D341Med (cell line): ENCODE measurements around the gene ZNHIT2.
"Not testable (repeated sequence)": the region's sequence is repeated elsewhere in the genome, so short reads cannot be mapped to it uniquely, and the experiment has no call there.

ENCODE experiments used
- DNase-seq: peaks from one replicate; pipeline ENCODE4 v3.0.0; 2012; ENCODE audit warnings: low spot score

ZNHIT2 gene

GRCh38 chr11:65119670-65119995 lies 2.1 kb upstream of the ZNHIT2 start:
- DNase-seq, result no peak

- DNase-seq, result not testable (repeated sequence)
Observed at GRCh38 chr11:65118891-65119669, 1.6 kb upstream of the ZNHIT2 start.

DNA sequence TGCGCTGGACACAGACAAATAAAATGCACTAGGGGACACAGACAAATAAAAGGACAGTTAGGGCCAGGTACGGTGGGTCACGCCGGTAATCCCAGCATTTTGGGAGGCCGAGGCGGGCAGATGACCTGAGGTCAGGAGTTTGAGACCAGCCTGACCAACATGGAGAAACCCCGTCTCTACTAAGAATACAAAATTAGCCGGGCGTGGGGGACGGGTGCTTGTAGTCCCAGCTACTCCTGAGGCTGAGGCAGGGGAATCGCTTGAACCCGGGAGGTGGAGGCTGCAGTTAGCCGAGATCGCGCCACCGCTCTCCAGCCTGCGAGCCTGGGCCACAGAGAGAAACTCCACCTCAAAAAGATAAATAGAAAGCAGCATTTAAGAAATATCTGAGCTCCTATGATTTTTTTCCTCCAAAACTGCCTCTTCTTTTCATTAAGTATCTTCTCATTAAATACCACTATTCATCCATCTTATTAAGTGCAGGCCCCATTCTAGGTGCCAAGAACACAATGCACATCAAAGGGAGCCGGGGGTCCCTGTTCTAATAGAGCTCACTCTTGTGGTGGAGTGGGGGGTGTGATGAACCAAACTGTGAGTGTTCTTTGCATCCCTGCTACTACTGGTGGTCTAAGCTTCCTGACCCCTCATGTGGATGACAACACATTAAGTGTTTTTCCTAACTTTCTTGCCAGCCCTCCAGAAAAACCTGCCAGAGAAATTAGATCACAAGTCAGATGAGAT lies 766 bp upstream of the ZNHIT2 start:
- DNase-seq, result no peak

GRCh38 chr11:65116370-65117205 lies 913 bp downstream of the ZNHIT2 start:
- no peak for DNase-seq

- DNase-seq, result no peak
Observed at GRCh38 chr11:65115361-65116082, 2.0 kb downstream of the ZNHIT2 start.

DNA sequence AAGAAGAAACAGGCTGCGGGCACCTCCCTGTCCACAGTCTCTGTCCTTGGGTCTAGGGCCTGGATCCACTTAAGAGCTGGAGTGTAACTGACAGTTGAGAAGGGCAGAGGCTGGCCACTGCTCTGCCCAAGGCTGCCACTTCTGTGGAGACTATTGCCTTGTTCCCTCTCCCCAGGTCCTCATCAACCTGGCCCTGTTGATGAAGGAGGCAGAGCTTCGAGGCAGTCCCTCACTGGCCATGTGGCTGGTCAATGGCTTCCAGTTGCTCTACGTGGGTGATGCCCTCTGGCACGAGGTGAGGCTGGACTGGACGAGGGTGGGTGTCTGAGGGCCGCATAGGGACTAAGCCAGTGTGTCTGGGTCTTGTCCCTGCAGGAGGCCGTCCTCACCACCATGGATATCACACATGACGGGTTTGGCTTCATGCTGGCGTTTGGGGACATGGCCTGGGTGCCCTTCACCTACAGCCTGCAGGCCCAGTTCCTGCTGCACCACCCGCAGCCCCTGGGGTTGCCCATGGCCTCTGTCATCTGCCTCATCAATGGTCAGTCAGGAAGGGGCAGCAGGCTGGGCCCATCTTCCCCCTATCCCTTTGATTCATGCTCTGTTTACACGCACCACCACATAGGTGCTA lies 2.8 kb downstream of the ZNHIT2 start:
- DNase-seq, result no peak

DNA sequence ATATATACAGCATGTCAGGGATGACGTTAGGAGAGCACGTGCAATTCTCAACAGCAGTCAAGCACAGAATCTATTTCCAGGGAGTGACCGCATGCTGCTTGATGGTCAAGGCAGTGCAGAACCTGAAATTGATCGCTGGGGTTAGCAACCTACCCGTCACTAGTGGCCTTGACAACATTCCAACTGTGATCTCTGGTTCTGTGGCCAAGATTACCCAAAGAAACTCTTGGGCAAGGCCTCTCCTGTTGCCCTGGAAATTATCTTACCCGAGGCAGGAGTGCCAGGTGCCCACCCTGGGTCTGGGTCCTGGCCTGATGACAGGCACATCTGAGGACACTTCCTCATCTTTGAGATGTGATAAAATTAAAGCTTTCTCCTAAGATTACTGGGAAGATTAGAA lies 3.7 kb downstream of the ZNHIT2 start:
- no peak for DNase-seq

DNA sequence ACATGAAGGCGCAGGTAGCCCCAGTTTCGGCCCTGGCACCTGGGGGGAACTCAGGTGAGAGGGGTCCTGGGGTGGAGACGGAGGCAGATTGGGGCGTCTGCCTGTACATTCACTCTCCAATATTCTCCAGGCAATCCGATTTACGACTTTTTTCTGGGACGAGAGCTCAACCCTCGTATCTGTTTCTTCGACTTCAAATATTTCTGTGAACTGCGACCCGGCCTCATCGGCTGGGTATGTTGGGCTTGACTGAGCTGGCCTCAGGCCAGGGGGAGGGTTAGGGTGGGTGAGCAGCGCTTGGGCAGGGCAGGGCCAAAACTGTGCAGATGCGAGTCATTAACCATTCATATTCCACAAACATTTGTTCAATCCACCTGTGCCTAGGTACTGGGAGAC lies 4.1 kb downstream of the ZNHIT2 start:
- DNase-seq, result no peak

DNA sequence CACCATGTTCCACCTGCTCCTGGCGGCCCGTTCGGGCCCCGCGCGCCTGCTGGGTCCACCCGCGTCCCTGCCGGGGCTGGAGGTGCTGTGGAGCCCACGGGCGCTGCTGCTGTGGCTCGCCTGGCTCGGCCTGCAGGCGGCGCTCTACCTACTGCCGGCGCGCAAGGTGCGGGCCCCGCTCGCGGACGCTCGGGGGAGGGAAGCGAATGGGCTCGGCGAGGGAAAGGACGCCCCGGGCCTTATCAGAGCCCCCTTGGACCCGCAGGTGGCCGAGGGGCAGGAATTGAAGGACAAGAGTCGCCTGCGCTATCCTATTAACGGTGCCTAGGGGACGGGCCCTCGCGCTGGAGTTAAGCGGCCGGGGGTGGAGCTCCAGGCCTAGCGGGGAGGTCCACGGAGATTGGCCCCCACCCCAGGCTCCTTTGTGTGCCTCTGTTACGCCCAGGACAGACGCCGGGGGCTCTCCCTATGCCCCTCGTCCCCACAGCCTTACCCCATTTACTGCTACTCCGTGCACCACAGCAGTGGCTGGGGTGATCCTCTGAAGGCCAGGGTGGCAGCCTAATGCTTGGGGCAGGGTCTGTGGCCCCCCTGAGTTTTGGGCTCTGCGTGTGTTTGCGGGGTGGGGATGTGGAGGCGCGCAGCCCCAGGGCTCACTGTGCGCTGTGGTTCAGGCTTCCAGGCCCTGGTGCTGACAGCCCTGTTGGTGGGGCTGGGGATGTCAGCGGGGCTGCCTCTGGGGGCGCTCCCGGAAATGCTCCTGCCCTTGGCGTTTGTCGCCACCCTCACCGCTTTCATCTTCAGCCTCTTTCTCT lies 4.7 kb downstream of the ZNHIT2 start:
- DNase-seq, result peak; percentile 84

DNA sequence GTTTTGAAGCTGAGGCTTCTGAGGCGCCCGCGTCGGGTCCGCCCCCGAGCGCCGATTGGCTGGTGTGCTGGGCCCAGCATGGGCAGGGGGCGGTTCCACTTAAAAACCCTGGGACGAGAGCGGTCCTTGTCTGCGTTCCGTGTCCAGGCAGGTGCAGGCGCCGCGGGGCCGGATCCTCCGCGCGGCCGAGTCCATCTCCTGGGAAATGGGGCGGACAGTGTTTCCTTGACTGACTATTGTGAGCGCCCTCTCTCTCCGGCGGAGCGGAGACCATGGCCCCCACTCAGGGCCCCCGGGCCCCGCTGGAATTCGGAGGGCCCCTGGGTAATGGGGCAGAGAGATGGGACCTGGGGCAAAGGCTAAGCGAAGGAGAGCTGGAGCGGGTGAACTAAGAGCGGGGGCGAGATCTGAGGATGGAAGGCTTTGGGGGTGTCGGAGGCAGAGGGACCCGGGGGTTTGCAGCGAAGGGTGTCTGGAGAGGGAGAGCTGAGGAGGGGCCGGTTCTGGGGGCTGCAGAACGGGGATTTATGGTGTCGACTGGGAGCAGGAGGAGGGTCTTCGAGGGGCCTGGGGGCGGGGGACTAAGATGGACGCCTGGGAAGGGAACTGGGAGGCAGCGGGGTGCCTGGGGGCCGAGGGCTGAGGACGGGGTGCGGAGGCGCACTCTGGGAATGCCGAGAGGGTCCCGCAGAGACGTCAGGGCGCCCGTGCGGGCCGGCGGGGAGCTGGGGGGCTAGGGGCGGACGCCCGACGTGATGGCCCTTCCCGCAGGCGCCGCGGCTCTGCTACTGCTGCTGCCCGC lies 5.6 kb downstream of the ZNHIT2 start, which contains the start of gene TM7SF2:
TM7SF2 (plus strand) TSS at position 129 of the 802 bp plus-strand sequence; CDS start at position 273, 144 bp downstream.
- peak; percentile 95 for DNase-seq

DNA sequence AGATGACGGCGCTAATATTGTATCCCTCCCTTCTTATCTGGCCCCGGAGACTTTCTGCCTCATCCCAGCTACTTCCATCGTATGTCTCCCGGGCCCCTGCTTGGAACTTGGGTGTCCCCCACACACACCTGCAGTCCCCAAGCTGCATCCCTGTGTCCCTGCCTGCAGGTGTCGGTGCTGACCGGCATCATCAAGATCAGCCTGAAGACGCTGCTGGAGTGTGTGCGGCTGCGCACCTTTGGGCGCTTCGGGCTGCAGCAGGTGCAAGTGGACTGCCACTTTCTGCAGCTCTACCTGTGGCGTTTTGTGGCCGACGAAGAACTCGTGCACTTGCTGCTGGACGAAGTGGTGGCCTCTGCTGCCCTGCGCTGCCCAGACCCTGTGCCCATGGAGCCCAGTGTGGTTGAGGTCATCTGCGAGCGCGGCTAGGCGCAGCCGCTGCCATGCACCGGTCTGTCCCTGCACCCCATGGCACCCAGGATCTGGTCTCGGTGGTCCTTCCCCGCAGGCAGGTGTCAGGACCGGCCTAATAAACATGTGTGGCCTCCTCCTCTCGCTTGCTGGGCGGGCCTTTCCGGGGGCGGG lies 6.2 kb downstream of the ZNHIT2 start:
- DNase-seq, result no peak

- DNase-seq, result peak; percentile 87
Observed at GRCh38 chr11:65110354-65110861, 7.1 kb downstream of the ZNHIT2 start.

- DNase-seq, result no peak
Observed at GRCh38 chr11:65109231-65110198, 8.0 kb downstream of the ZNHIT2 start.

DNA sequence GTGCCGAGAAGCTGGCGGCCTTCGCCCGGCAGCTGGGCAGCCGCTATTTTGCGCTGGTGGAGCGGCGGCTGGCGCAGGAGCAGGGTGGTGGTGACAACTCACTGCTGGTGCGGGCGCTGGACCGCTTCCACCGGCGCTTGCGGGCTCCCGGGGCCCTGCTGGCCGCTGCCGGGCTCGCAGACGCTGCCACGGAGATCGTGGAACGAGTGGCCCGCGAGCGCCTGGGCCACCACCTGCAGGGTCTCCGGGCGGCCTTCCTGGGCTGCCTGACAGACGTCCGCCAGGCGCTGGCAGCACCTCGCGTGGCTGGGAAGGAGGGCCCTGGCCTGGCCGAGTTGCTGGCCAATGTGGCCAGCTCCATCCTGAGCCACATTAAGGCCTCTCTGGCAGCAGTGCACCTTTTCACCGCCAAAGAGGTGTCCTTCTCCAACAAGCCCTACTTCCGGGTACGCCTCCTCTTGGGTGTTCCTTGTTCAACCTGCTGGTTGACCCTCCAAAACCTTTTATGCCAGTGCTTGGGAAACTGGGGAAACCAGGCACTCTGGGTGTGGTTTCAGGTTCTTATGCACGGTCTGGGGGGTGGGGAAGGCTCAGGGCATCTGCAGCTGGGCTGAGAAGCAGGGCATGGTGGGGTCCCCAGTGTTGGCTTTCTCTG lies 8.9 kb downstream of the ZNHIT2 start:
- no peak for DNase-seq

DNA sequence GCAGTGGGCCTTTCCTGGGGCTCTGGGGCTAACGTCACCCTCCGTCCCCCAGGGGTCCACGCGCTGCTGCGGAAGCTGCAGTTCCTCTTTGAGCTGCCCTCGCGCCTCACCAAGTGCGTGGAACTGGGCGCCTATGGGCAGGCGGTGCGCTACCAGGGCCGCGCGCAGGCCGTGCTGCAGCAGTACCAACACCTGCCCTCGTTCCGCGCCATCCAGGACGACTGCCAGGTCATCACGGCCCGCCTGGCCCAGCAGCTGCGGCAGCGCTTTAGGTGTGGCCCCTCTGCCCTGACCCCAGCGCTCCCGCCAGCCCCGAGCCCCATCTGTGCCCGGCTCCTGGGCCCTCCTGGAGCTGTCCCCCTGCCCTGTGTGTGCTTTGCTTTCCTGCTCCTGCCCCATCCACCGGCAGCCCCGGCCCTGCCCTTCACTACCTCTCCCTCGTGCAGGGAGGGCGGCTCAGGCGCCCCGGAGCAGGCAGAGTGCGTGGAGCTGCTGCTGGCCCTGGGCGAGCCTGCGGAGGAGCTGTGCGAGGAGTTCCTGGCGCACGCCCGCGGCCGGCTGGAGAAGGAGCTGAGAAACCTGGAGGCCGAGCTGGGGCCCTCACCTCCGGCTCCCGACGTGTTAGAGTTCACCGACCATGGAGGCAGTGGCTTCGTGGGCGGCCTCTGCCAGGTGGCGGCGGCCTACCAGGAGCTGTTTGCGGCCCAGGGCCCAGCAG lies 9.6 kb downstream of the ZNHIT2 start:
- DNase-seq, result no peak

DNA sequence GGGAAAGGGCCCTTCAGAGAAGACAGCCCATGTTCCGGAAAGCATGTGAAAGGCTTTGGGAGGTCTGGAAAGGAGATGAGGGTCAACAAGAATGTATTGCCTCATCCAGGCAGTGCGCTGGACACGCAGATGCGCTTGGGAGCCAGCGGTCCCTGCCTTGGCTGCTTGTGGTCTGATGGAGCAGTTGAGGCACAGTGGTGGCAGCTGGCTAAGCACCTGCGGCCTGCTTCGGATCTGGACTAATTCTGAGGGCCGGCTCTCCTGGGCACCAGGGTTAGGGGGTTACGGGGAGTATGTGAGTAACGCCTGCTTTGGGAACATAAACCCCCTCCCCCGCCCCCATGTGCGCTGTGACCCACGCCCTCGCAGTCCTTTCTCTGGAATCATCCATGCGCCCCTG lies 10.4 kb downstream of the ZNHIT2 start:
- no peak for DNase-seq

DNA sequence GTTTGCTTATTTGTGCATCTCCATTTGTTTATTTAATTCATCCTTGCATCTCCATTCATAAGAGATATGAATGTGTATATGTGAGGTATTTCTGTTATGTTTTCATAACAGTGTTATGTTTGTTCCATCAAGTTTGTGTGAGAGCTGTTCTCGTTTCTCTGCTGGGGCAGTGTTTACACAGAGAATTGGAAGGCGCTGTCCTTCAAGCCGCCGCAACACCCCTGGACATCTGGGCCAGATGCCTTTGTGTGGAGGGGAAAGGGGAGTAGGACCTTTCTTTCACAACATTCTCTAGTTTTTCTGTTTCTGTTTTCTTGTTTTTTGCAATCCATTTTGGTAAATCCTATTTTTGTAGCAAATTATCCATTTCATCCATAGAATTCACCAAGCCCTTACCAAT lies 12.9 kb downstream of the ZNHIT2 start:
- DNase-seq, result no peak
